Stimulated activated CD8-positive, alpha-beta memory T cell treated with anti-CD3 and anti-CD28 coated beads, Interleukin-12 subunit alpha, Interleukin-12 subunit beta, amount 100 ng/mL, for 4 hours (primary cell): ENCODE results near the gene HEPHL1.
"Not testable (repeated sequence)": the region's sequence is repeated elsewhere in the genome, so short reads cannot be mapped to it uniquely, and the experiment has no call there.

Experiments
- DNase-seq: peaks from one replicate; pipeline ENCODE4 v3.0.0-alpha.2; 2020; ENCODE audit warnings: low read depth

HEPHL1 gene

GRCh38 chr11:94020777-94021481 is at the start of gene HEPHL1:
TSS of gene HEPHL1 (plus strand) at chr11:94021354. CDS start at chr11:94021369, 15 bp downstream.
- no peak for DNase-seq

- no peak for DNase-seq
These were observed 48.4 kb upstream of the HEPHL1 start for GRCh38 chr11:93972790-93973189.

GRCh38 chr11:93973322-93974051 is 47.7 kb upstream of the HEPHL1 start:
- not testable (repeated sequence) for DNase-seq

GRCh38 chr11:93974759-93975158 is 46.4 kb upstream of the HEPHL1 start:
- DNase-seq = no peak

- DNase-seq = not testable (repeated sequence)
These were observed 44.4 kb upstream of the HEPHL1 start for GRCh38 chr11:93976577-93977254.

- DNase-seq = no peak
These were observed 37.5 kb upstream of the HEPHL1 start for GRCh38 chr11:93983542-93984195.

- no peak for DNase-seq
These were observed 37.0 kb upstream of the HEPHL1 start for GRCh38 chr11:93984196-93984567.

GRCh38 chr11:93984936-93985335 is 36.2 kb upstream of the HEPHL1 start:
- DNase-seq = no peak

GRCh38 chr11:93986716-93987115 is 34.4 kb upstream of the HEPHL1 start:
- no peak for DNase-seq

GRCh38 chr11:93988455-93988854 is 32.7 kb upstream of the HEPHL1 start:
- no peak for DNase-seq

- DNase-seq = no peak
These were observed 32.2 kb upstream of the HEPHL1 start for GRCh38 chr11:93988912-93989311.

GRCh38 chr11:93993747-93994146 is 27.4 kb upstream of the HEPHL1 start:
- no peak for DNase-seq

GRCh38 chr11:93997741-93998140 is 23.4 kb upstream of the HEPHL1 start:
- DNase-seq = no peak

GRCh38 chr11:94000659-94001058 is 20.5 kb upstream of the HEPHL1 start:
- no peak for DNase-seq

GRCh38 chr11:94002226-94002625 is 18.9 kb upstream of the HEPHL1 start:
- DNase-seq = no peak

- DNase-seq = no peak
These were observed 13.7 kb upstream of the HEPHL1 start for GRCh38 chr11:94007426-94007825.

GRCh38 chr11:94007906-94008305 is 13.2 kb upstream of the HEPHL1 start:
- no peak for DNase-seq

GRCh38 chr11:94010136-94010535 is 11.0 kb upstream of the HEPHL1 start:
- DNase-seq = no peak

GRCh38 chr11:94011478-94011877 is 9.7 kb upstream of the HEPHL1 start:
- no peak for DNase-seq

- no peak for DNase-seq
These were observed 3.7 kb upstream of the HEPHL1 start for GRCh38 chr11:94017446-94017845.

GRCh38 chr11:94018721-94019120 is 2.4 kb upstream of the HEPHL1 start:
- no peak for DNase-seq

GRCh38 chr11:94023856-94024255 is 2.7 kb downstream of the HEPHL1 start:
- DNase-seq = no peak

- no peak for DNase-seq
These were observed 3.4 kb downstream of the HEPHL1 start for GRCh38 chr11:94024547-94024946.
